PFSK-1 (cell line): ENCODE data around the gene MCM10.

Experiments used
- FOXP2 ChIP-seq: optimal IDR thresholded peaks from 2 replicates; pipeline ENCODE3; 2011; ENCODE audit warnings: borderline replicate concordance, control low read depth, inconsistent platforms; ENCODE audit not compliant: insufficient read depth; ENCODE audit errors: extremely low read length, extremely low read depth
- POLR2AphosphoS5 ChIP-seq: IDR thresholded peaks from 2 replicates; pipeline ENCODE4 v1.6.1; 2012; ENCODE audit warnings: low read depth, mild to moderate bottlenecking, control low read depth, low read length, moderate library complexity
- SIN3A ChIP-seq: IDR thresholded peaks from 2 replicates; pipeline ENCODE4 v1.6.1; 2012; ENCODE audit warnings: mild to moderate bottlenecking, low read length, moderate library complexity, borderline replicate concordance; ENCODE audit not compliant: insufficient read depth
- TAF1 ChIP-seq: IDR thresholded peaks from 2 replicates; pipeline ENCODE4 v1.6.1; 2012; ENCODE audit warnings: low read length, control low read depth, borderline replicate concordance; ENCODE audit not compliant: insufficient read depth
- TF ChIP-seq, protein P1 (sequence below), 2 experiments: IDR thresholded peaks; 2 replicates each; pipeline versions ENCODE4 v1.6.1 to v1.8.0; 2011 to 2012; ENCODE audit warnings: low read depth in 2 of 2, low read length in 2 of 2, control low read depth in 1 of 2, inconsistent platforms in 1 of 2, mild to moderate bottlenecking in 1 of 2, moderate library complexity in 1 of 2; ENCODE audit not compliant: insufficient read depth in 1 of 2

DNA sequence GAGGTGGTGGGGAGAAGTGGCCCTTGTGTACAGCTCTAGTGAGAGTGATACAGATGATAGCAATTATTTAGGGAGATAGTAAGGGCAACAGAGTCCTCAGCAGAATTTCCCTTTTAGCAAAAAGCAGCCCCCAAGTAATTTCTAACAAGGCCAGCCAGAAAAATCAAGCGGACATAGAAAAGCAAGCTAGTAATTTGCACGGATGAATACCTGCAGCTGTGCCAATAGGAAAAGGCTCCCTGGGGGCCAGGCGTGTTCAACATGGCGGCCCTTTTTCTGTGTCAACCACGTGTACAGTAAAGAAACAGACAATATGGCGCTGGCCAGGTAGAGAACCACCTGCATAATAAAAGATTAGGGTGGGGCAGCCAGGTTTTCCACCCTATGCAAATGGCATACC lies 7.4 kb downstream of the MCM10 start:
- no peak for TF ChIP-seq POLR2AphosphoS5
- no peak for TF ChIP-seq TAF1
- TF ChIP-seq SIN3A, result no peak
- TF ChIP-seq, protein P1, sequence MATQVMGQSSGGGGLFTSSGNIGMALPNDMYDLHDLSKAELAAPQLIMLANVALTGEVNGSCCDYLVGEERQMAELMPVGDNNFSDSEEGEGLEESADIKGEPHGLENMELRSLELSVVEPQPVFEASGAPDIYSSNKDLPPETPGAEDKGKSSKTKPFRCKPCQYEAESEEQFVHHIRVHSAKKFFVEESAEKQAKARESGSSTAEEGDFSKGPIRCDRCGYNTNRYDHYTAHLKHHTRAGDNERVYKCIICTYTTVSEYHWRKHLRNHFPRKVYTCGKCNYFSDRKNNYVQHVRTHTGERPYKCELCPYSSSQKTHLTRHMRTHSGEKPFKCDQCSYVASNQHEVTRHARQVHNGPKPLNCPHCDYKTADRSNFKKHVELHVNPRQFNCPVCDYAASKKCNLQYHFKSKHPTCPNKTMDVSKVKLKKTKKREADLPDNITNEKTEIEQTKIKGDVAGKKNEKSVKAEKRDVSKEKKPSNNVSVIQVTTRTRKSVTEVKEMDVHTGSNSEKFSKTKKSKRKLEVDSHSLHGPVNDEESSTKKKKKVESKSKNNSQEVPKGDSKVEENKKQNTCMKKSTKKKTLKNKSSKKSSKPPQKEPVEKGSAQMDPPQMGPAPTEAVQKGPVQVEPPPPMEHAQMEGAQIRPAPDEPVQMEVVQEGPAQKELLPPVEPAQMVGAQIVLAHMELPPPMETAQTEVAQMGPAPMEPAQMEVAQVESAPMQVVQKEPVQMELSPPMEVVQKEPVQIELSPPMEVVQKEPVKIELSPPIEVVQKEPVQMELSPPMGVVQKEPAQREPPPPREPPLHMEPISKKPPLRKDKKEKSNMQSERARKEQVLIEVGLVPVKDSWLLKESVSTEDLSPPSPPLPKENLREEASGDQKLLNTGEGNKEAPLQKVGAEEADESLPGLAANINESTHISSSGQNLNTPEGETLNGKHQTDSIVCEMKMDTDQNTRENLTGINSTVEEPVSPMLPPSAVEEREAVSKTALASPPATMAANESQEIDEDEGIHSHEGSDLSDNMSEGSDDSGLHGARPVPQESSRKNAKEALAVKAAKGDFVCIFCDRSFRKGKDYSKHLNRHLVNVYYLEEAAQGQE (IDR thresholded peaks at IDR 0.05; ENCODE audit: insufficient read depth in 1 of 2, low read depth in 2 of 2, low read length in 2 of 2), result no peak
- TF ChIP-seq FOXP2, result no peak
